ENCODE data around the gene RAMP2.

- TF ChIP-seq CTCF (IDR thresholded peaks at IDR 0.05) (no peak), POLR2A (IDR thresholded peaks at IDR 0.05) (peak in 1 of 2 donors; percentile 35)
Measured at GRCh38 chr17:42798383-42799380, 37.7 kb downstream of the RAMP2 start, which contains the start of the genes CNTD1 and COA3.

All from thyroid gland (tissue), 4 donors.